ENCODE results near the gene DACT3. TPM values are rescaled to one million over a fixed set of nuclear protein-coding genes. Genes with fewer than 3 reads are reported as not detected.

The DACT3 gene
- total and polyA plus RNA-seq, 2 experiments from 2014 or later = 0.78 to 2.6 TPM

DNA sequence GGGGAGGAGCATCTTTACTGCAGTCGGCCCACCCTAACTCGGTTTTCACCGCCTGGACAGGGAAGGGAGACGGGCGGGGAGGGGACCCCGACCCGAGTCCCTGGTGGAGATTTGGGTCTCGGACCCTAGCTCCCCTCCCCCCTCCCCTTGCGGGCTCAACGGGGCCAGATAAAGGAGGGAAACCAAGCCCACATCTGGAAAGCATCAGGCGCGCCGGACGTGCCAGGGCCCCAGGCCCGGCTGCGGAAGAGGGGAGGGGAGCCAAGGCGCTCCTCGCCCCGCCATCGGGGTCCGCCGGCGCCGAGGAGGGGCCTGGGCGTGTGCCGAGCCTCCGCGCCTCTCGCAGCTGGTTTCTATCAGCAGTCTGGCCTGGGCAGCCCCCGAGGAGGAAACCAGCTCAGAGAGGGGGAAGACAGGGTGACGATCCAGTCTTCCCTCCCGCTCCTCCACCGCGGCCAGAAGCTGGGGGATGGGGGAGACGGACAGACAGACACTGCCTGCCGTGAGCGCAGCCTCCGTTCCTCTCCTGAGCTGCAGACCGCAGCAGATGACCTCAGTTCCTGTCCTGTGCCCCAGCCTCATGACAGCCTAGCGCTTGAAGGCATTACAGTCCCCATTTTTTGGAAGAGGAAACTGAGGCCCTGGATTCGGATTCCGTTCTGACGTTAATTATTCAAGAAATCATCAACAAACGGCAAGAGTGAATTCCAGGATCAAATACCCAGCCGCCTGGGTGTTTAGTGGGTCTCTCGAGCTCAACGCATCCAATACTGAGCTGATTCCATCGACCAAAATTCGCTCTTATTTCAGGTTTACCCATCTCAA is 21.4 kb downstream of the DACT3 start:
- Histone ChIP-seq H3K9me2 (ENCODE audit: insufficient read depth) (no peaks in the 10 kb centered on the region), H3K27me3 (ENCODE audit: insufficient read depth) (peaks cover 75% of the 10 kb centered on the region), H3K4me1 (ENCODE audit: insufficient read depth) (peaks cover 17% of the 10 kb centered on the region; the same call in 1 of the 2 replicates), H2AFZ (peak overlapping the region; percentile 97), H4K20me1 (replicated peaks; ENCODE audit: insufficient read depth) (no peaks in the 10 kb centered on the region), H3K27ac (ENCODE audit: low read depth) (peak overlapping the region; percentile 55; the same call in 1 of the 2 replicates), H3K36me3 (ENCODE audit: insufficient read depth) (no peaks in the 10 kb centered on the region), H3K4me3 (peak overlapping the region; percentile 82), H3K79me2 (replicated peaks; ENCODE audit: insufficient read depth) (no peaks in the 10 kb centered on the region), H3F3A (replicated peaks; ENCODE audit: low read depth) (peaks cover 12% of the 10 kb centered on the region; the same call in 1 of the 2 replicates), H3K4me2 (peak overlapping the region; percentile 89)
- ATAC-seq (peak; percentile 63), DNase-seq (ENCODE audit: low spot score) (peak; percentile 74)
- TF ChIP-seq ZNF331 (CRISPR knock-in tag; IDR thresholded peaks at IDR 0.05; ENCODE audit: low read depth) = no peak
- peak; percentile 55 for TF ChIP-seq CREB1 (CRISPR knock-in tag; IDR thresholded peaks at IDR 0.05; ENCODE audit: low read depth)
- peak; percentile 71 for TF ChIP-seq POLR2AphosphoS5 (IDR thresholded peaks at IDR 0.05; ENCODE audit: low read depth)
- no peaks in the 10 kb centered on the region; the same call in 2 of the 3 replicates for H3K9me3 Mint-ChIP-seq
- H3K27me3 Mint-ChIP-seq (ENCODE audit: insufficient read depth, low read depth, poor library complexity) = peaks cover 29% of the 10 kb centered on the region
- H3K27ac Mint-ChIP-seq = no peak overlapping the region
- H3K36me3 Mint-ChIP-seq (ENCODE audit: low read depth) = no peaks in the 10 kb centered on the region
- peaks cover 2% of the 10 kb centered on the region; the same call in 1 of the 3 replicates for H3K4me1 Mint-ChIP-seq
- no peak overlapping the region; the same call in 2 of the 3 replicates for H3K4me3 Mint-ChIP-seq

DNA sequence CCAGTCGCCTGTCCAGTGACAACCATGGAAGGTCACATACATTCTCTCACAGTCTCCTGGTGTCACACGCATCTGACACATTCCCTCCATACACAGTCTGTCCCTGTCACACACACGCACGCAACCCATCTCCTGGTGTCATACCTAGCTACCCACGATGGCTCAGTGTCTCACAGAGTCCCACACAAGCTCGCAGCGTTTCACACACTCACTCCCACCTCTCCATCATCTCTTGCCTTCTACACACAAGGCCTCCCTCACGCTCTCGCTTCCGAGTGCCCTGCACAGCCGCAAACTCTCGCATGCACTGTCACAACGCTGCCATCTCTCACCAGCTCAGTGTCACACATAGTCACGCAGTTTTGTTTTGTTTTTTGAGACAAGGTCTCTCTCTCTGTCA is 23.8 kb downstream of the DACT3 start:
- H3K4me3 ChIP-seq = no peak overlapping the region
- Mint-ChIP-seq H3K36me3 (ENCODE audit: low read depth) (no peaks in the 10 kb centered on the region), H3K27me3 (ENCODE audit: insufficient read depth, low read depth, poor library complexity) (peaks cover 48% of the 10 kb centered on the region), H3K9me3 (no peaks in the 10 kb centered on the region; the same call in 2 of the 3 replicates), H3K27ac (no peak overlapping the region), H3K4me3 (no peak overlapping the region), H3K4me1 (peaks cover 9% of the 10 kb centered on the region)
- no peak overlapping the region for H3K27ac ChIP-seq (ENCODE audit: low read depth)
- no peak overlapping the region for H3K4me2 ChIP-seq
- H3K9me2 ChIP-seq (ENCODE audit: insufficient read depth) = no peaks in the 10 kb centered on the region
- H4K20me1 ChIP-seq (replicated peaks; ENCODE audit: insufficient read depth) = no peaks in the 10 kb centered on the region; the same call in 1 of the 2 replicates
- H3F3A ChIP-seq (replicated peaks; ENCODE audit: low read depth) = peaks cover 14% of the 10 kb centered on the region; the same call in 1 of the 2 replicates
- DNase-seq (ENCODE audit: low spot score) = no peak
- H3K27me3 ChIP-seq (ENCODE audit: insufficient read depth) = peaks cover 82% of the 10 kb centered on the region
- H3K36me3 ChIP-seq (ENCODE audit: insufficient read depth) = no peaks in the 10 kb centered on the region
- no peaks in the 10 kb centered on the region for H3K79me2 ChIP-seq (replicated peaks; ENCODE audit: insufficient read depth)
- H2AFZ ChIP-seq = no peak overlapping the region
- H3K4me1 ChIP-seq (ENCODE audit: insufficient read depth) = peaks cover 21% of the 10 kb centered on the region; the same call in 1 of the 2 replicates
- no peak for ATAC-seq
- TF ChIP-seq, protein P1, sequence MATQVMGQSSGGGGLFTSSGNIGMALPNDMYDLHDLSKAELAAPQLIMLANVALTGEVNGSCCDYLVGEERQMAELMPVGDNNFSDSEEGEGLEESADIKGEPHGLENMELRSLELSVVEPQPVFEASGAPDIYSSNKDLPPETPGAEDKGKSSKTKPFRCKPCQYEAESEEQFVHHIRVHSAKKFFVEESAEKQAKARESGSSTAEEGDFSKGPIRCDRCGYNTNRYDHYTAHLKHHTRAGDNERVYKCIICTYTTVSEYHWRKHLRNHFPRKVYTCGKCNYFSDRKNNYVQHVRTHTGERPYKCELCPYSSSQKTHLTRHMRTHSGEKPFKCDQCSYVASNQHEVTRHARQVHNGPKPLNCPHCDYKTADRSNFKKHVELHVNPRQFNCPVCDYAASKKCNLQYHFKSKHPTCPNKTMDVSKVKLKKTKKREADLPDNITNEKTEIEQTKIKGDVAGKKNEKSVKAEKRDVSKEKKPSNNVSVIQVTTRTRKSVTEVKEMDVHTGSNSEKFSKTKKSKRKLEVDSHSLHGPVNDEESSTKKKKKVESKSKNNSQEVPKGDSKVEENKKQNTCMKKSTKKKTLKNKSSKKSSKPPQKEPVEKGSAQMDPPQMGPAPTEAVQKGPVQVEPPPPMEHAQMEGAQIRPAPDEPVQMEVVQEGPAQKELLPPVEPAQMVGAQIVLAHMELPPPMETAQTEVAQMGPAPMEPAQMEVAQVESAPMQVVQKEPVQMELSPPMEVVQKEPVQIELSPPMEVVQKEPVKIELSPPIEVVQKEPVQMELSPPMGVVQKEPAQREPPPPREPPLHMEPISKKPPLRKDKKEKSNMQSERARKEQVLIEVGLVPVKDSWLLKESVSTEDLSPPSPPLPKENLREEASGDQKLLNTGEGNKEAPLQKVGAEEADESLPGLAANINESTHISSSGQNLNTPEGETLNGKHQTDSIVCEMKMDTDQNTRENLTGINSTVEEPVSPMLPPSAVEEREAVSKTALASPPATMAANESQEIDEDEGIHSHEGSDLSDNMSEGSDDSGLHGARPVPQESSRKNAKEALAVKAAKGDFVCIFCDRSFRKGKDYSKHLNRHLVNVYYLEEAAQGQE (IDR thresholded peaks at IDR 0.05; ENCODE audit: unreplicated experiment) = no peak
- TF ChIP-seq EZH2phosphoT487 (IDR thresholded peaks at IDR 0.05; ENCODE audit: unreplicated experiment) (no peak), POLR2AphosphoS5 (IDR thresholded peaks at IDR 0.05; ENCODE audit: low read depth) (no peak), JUNB (IDR thresholded peaks at IDR 0.05; ENCODE audit: unreplicated experiment) (no peak), ZNF114 (CRISPR knock-in tag; IDR thresholded peaks at IDR 0.05) (no peak), NANOG (IDR thresholded peaks at IDR 0.05; ENCODE audit: borderline replicate concordance) (no peak), EZH2 (IDR thresholded peaks at IDR 0.05; ENCODE audit: low read depth, unreplicated experiment) (no peak)
- TF ChIP-seq, protein P2, sequence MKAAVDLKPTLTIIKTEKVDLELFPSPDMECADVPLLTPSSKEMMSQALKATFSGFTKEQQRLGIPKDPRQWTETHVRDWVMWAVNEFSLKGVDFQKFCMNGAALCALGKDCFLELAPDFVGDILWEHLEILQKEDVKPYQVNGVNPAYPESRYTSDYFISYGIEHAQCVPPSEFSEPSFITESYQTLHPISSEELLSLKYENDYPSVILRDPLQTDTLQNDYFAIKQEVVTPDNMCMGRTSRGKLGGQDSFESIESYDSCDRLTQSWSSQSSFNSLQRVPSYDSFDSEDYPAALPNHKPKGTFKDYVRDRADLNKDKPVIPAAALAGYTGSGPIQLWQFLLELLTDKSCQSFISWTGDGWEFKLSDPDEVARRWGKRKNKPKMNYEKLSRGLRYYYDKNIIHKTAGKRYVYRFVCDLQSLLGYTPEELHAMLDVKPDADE (IDR thresholded peaks at IDR 0.05) = no peak

Data from GM23338 (cell line).